NCI-H2171 (cell line): ENCODE measurements around the gene VPS51.

ENCODE experiments used
- DNase-seq: peaks from one replicate; lab custom pipeline; 2025; lab: John Stamatoyannopoulos, UW

Gene VPS51

GRCh38 chr11:65095974-65096806 is at the start of gene VPS51:
Gene VPS51, plus strand, starts transcription at chr11:65096214. Its CDS starts 37 bp downstream, at chr11:65096251.
- DNase-seq, result peak; percentile 86

- DNase-seq, result no peak
Observed at GRCh38 chr11:65047581-65048422, 48.2 kb upstream of the VPS51 start.

GRCh38 chr11:65051398-65051858 is 44.6 kb upstream of the VPS51 start:
- no peak for DNase-seq

GRCh38 chr11:65053827-65054508 is 42.0 kb upstream of the VPS51 start:
- DNase-seq, result no peak

- DNase-seq, result no peak
Observed at GRCh38 chr11:65055538-65055937, 40.5 kb upstream of the VPS51 start.

GRCh38 chr11:65056999-65057398 is 39.0 kb upstream of the VPS51 start:
- DNase-seq, result no peak

- DNase-seq, result no peak
Observed at GRCh38 chr11:65057526-65057925, 38.5 kb upstream of the VPS51 start.

GRCh38 chr11:65058012-65058411 is 38.0 kb upstream of the VPS51 start:
- DNase-seq, result peak; percentile 17

GRCh38 chr11:65058419-65059054 is 37.5 kb upstream of the VPS51 start, which contains the start of gene NAALADL1:
Gene NAALADL1, minus strand, starts transcription at chr11:65058553. Its CDS starts 32 bp downstream, at chr11:65058521.
- DNase-seq, result no peak

- no peak for DNase-seq
Observed at GRCh38 chr11:65059523-65059922, 36.5 kb upstream of the VPS51 start.

GRCh38 chr11:65059959-65060824 is 35.8 kb upstream of the VPS51 start:
- DNase-seq, result no peak

GRCh38 chr11:65060913-65061408 is 35.1 kb upstream of the VPS51 start:
- DNase-seq, result no peak

GRCh38 chr11:65063532-65063931 is 32.5 kb upstream of the VPS51 start:
- no peak for DNase-seq

- no peak for DNase-seq
Observed at GRCh38 chr11:65064847-65065240, 31.2 kb upstream of the VPS51 start.

GRCh38 chr11:65065851-65066250 is 30.2 kb upstream of the VPS51 start:
- no peak for DNase-seq

GRCh38 chr11:65066315-65066714 is 29.7 kb upstream of the VPS51 start:
- DNase-seq, result no peak

- DNase-seq, result peak; percentile 93
Observed at GRCh38 chr11:65066805-65067291, 29.2 kb upstream of the VPS51 start.

GRCh38 chr11:65067446-65067845 is 28.6 kb upstream of the VPS51 start:
- no peak for DNase-seq

GRCh38 chr11:65069217-65069616 is 26.8 kb upstream of the VPS51 start:
- no peak for DNase-seq

GRCh38 chr11:65071907-65072630 is 23.9 kb upstream of the VPS51 start:
- DNase-seq, result no peak
